ENCODE measurements around the gene ALDH5A1. TPM values are rescaled to one million over a fixed set of nuclear protein-coding genes. Genes with fewer than 3 reads are reported as not detected.
"Not testable (repeated sequence)": the region's sequence is repeated elsewhere in the genome, so short reads cannot be mapped to it uniquely, and the experiment has no call there.

The ALDH5A1 gene
- total RNA-seq, 1 donor from 2014 or later = 1.4 TPM

GRCh38 chr6:24484657-24485323 lies 10.0 kb upstream of the ALDH5A1 start:
- no peak for DNase-seq (ENCODE audit: low read depth in 2 of 2)

- no peak for DNase-seq (ENCODE audit: low read depth in 2 of 2)
Measured at GRCh38 chr6:24486065-24486464, 8.7 kb upstream of the ALDH5A1 start.

- DNase-seq (ENCODE audit: low read depth in 2 of 2) = no peak
Measured at GRCh38 chr6:24489470-24489869, 5.3 kb upstream of the ALDH5A1 start, which contains the start of gene GPLD1. Gene GPLD1 (minus strand): TSS chr6:24489578. CDS start chr6:24489511, 67 bp downstream.

- no peak for DNase-seq (ENCODE audit: low read depth in 2 of 2)
Measured at GRCh38 chr6:24489881-24490280, 4.9 kb upstream of the ALDH5A1 start.

- no peak for DNase-seq (ENCODE audit: low read depth in 2 of 2)
Measured at GRCh38 chr6:24490948-24491347, 3.8 kb upstream of the ALDH5A1 start.

- DNase-seq (ENCODE audit: low read depth in 2 of 2) = peak; percentile 32 to 54
Measured at GRCh38 chr6:24492475-24492874, 2.3 kb upstream of the ALDH5A1 start.

- DNase-seq (ENCODE audit: low read depth in 2 of 2) = peak in 1 of 2 donors; percentile 1
Measured at GRCh38 chr6:24493945-24494820, 586 bp upstream of the ALDH5A1 start.

- no peak for DNase-seq (ENCODE audit: low read depth in 2 of 2)
Measured at GRCh38 chr6:24497254-24497970, 2.6 kb downstream of the ALDH5A1 start.

GRCh38 chr6:24500683-24501082 lies 5.9 kb downstream of the ALDH5A1 start:
- DNase-seq (ENCODE audit: low read depth in 2 of 2) = no peak

GRCh38 chr6:24501374-24501773 lies 6.6 kb downstream of the ALDH5A1 start:
- DNase-seq (ENCODE audit: low read depth in 2 of 2) = no peak

- DNase-seq (ENCODE audit: low read depth in 2 of 2) = no peak
Measured at GRCh38 chr6:24501914-24502313, 7.1 kb downstream of the ALDH5A1 start.

GRCh38 chr6:24504287-24504648 lies 9.5 kb downstream of the ALDH5A1 start:
- no peak for DNase-seq (ENCODE audit: low read depth in 2 of 2)

- no peak for DNase-seq (ENCODE audit: low read depth in 2 of 2)
Measured at GRCh38 chr6:24504649-24505586, 10.1 kb downstream of the ALDH5A1 start.

GRCh38 chr6:24506814-24507520 lies 12.2 kb downstream of the ALDH5A1 start:
- DNase-seq (ENCODE audit: low read depth in 2 of 2) = no peak

GRCh38 chr6:24511976-24512375 lies 17.2 kb downstream of the ALDH5A1 start:
- DNase-seq (ENCODE audit: low read depth in 2 of 2) = not testable (repeated sequence)

- DNase-seq (ENCODE audit: low read depth in 2 of 2) = no peak
Measured at GRCh38 chr6:24513602-24514001, 18.8 kb downstream of the ALDH5A1 start.

- no peak for DNase-seq (ENCODE audit: low read depth in 2 of 2)
Measured at GRCh38 chr6:24517659-24518543, 23.1 kb downstream of the ALDH5A1 start.

- peak; percentile 28 to 46 for DNase-seq (ENCODE audit: low read depth in 2 of 2)
Measured at GRCh38 chr6:24520929-24521546, 26.3 kb downstream of the ALDH5A1 start.
